Mononuclear cell (primary cell): ENCODE measurements around the gene YJU2. TPM values are rescaled to one million over a fixed set of nuclear protein-coding genes. Genes with fewer than 3 reads are reported as not detected.

ENCODE experiments used
- H3K27me3 ChIP-seq: 2 replicates; pipeline ENCODE4 v1.6.0; 2011; ENCODE audit warnings: low read length, control low read depth; ENCODE audit not compliant: insufficient read depth
- H3K4me1 ChIP-seq: 2 replicates; pipeline ENCODE4 v1.5.1; 2011; ENCODE audit warnings: mild to moderate bottlenecking, low read length, control low read depth; ENCODE audit not compliant: insufficient read depth
- H3K4me3 ChIP-seq: 2 replicates; pipeline ENCODE4 v1.5.1; 2011; ENCODE audit warnings: mild to moderate bottlenecking, low read length, moderate library complexity
- H3K9me3 ChIP-seq: 2 replicates; pipeline ENCODE4 v1.5.1; 2011; ENCODE audit warnings: low read depth, mild to moderate bottlenecking, control low read depth, low read length
- total RNA-seq: library from RNA; depleted of rRNA; stranded (reverse); fragments of >200 nt; gene quantifications from one replicate; pipeline ENCODE4 v1.2.3, GENCODE V29; 2012

YJU2 gene
- total RNA-seq, 1 donor = 47.3 TPM

GRCh38 chr19:4316956-4317355, 70.1 kb downstream of the YJU2 start:
- Histone ChIP-seq H3K27me3 (no peaks in the 10 kb centered on the region), H3K4me1 (peaks cover 9% of the 10 kb centered on the region), H3K9me3 (peaks cover 6% of the 10 kb centered on the region), H3K4me3 (no peak overlapping the region)

GRCh38 chr19:4318460-4318859, 71.6 kb downstream of the YJU2 start:
- peaks cover 9% of the 10 kb centered on the region for H3K4me1 ChIP-seq
- no peak overlapping the region for H3K4me3 ChIP-seq
- no peaks in the 10 kb centered on the region for H3K27me3 ChIP-seq
- peaks cover 6% of the 10 kb centered on the region for H3K9me3 ChIP-seq

Other genes with a start within 250 kb of the YJU2 start
- gene PIAS4, start 239.3 kb upstream of the YJU2 start, total RNA-seq = 12.0 TPM
- gene ZBTB7A, start 180.2 kb upstream of the YJU2 start, total RNA-seq = 91.1 TPM
- 56.4 TPM for gene MAP2K2, start 123.0 kb upstream of the YJU2 start, total RNA-seq
- gene CREB3L3, start 93.4 kb upstream of the YJU2 start, total RNA-seq = under 0.01 TPM
- 9.3 TPM for gene SIRT6, start 64.5 kb upstream of the YJU2 start, total RNA-seq
- 0.10 TPM for gene ANKRD24, start 64.4 kb upstream of the YJU2 start, total RNA-seq
- 0.42 TPM for gene EBI3, start 17.6 kb upstream of the YJU2 start, total RNA-seq
- 0.84 TPM for gene SHD, start 32.2 kb downstream of the YJU2 start, total RNA-seq
- 27.8 TPM for gene TMIGD2, start 55.3 kb downstream of the YJU2 start, total RNA-seq
- 0.73 TPM for gene FSD1, start 57.5 kb downstream of the YJU2 start, total RNA-seq
- 0.42 TPM for gene STAP2, start 91.7 kb downstream of the YJU2 start, total RNA-seq
- gene MPND, start 96.5 kb downstream of the YJU2 start, total RNA-seq = 7.3 TPM
- gene SH3GL1, start 153.5 kb downstream of the YJU2 start, total RNA-seq = 26.6 TPM
- gene CHAF1A, start 155.6 kb downstream of the YJU2 start, total RNA-seq = 12.2 TPM
- 53.4 TPM for gene UBXN6, start 210.7 kb downstream of the YJU2 start, total RNA-seq
- 13.2 TPM for gene HDGFL2, start 225.2 kb downstream of the YJU2 start, total RNA-seq